NCI-H345 treated with DMSO at 0.1 percent for 48 hours (cell line): ENCODE results near the gene RPP21.
A peak's percentile ranks its signal among the peaks of the same experiment; 100 is the strongest.
"Not testable (repeated sequence)": the region's sequence is repeated elsewhere in the genome, so short reads cannot be mapped to it uniquely, and the experiment has no call there.

ENCODE experiments used
- DNase-seq: peaks from one replicate; lab custom pipeline; 2025; ENCODE audit not compliant: unreplicated experiment; lab: John Stamatoyannopoulos, UW

Gene RPP21

DNA sequence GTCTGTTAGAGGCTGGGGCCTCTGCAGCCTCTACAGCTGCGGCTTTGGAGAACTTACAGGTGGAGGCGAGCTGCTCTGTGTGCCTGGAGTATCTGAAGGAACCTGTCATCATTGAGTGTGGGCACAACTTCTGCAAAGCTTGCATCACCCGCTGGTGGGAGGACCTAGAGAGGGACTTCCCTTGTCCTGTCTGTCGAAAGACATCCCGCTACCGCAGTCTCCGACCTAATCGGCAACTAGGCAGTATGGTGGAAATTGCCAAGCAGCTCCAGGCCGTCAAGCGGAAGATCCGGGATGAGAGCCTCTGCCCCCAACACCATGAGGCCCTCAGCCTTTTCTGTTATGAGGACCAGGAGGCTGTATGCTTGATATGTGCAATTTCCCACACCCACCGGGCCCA is 15.6 kb upstream of the RPP21 start:
- DNase-seq, result no peak

DNA sequence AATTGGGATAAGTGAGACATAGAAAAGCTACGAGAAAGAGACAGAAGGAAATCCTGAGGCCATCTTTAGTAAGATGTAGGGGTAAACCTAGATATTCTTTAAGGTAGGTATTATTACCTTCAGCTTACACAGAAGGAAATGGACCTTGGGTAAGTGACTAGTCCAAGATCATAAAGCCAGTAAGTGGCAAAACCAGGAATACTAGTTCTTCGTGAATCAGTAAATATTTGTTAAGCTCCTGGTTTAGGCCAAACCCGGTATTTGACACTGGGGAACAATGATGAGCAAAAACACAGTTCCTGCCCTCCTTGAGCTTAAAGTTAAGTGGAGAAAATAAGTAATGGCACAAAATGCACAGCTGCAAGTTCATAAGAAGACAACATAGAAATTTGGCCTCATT is 13.0 kb upstream of the RPP21 start:
- DNase-seq, result no peak

DNA sequence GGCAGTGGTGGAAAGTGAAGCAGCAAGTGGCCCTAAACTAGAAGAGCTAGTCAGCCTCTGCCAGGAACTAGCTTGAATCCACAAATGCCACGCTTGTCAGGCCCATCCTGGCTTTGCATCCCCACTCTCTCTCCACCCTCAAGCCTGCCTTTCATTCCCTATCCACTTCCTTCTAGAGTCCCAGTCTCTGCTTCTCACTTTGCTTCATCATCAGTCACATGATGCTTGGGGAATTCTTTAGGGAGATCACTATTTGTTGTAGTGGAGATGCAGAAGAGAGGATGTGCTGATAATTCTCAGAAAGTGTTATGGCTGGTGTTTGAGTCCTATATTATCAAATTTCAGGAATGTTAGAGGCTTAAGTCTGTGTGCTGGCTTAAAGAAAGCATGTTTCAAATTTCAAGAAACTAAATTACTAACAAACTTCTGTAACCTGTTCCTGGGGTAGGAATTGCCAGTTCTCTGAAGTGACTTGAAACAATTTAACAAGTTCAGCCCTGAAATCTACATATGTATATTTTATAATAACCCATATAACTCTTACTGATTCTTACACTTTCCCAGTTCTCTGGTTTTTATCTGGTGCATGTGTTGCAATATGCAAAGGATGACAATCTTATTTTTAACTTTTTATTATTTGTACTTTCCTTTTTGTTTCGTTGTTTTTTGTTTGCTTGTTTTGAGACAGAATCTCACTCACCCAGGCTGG is 10.7 kb upstream of the RPP21 start:
- no peak for DNase-seq

DNA sequence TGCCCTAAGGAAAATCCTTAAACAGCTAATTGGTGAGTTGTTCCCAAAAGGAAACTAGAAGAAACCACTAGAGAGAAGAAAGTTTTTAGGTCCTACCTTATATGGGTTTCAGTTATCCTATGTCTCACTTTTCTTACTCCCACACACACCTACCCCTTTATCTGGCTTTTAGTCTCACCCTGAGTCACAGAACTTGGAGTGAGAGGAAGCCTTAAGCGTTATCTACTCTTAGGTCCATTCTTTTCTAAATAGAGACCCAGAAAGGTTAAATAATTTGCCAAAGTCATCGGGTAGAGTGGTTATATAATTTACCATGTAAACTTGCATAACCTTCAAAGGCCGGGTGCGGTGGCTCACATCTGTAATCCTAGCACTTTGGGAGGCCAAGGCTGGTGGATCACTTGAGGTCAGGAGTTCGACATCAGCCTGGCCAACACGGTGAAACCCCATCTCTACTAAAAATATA is 4.3 kb upstream of the RPP21 start:
- DNase-seq, result no peak

DNA sequence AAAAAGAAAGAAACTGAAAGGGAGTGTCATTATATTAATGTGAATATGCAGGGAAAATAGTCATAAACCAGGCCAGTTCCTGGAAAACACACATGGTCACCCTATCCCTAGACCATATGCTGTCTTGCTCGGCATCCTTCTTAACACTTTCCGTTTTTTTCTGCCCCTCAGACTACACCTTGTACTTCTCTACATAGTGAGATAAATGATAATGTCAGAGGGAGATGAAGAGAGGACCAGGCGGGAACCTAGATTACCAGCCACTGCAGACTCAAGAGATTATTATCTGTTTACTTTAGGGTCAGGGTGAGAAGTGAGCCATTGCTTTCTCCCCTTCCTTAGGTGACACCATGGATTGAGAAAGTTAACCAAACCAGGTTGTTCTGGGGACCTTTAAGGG is 3.7 kb upstream of the RPP21 start:
- no peak for DNase-seq

DNA sequence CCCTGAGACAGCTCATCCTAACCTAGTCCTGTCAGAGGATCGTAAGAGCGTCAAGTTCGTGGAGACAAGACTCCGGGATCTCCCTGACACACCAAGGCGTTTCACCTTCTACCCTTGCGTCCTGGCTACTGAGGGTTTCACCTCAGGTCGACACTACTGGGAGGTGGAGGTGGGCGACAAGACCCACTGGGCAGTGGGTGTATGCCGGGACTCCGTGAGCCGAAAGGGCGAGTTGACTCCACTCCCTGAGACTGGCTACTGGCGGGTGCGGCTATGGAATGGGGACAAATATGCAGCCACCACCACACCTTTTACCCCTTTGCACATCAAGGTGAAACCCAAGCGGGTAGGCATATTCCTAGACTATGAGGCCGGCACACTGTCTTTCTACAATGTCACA is 3.2 kb upstream of the RPP21 start:
- DNase-seq, result no peak

DNA sequence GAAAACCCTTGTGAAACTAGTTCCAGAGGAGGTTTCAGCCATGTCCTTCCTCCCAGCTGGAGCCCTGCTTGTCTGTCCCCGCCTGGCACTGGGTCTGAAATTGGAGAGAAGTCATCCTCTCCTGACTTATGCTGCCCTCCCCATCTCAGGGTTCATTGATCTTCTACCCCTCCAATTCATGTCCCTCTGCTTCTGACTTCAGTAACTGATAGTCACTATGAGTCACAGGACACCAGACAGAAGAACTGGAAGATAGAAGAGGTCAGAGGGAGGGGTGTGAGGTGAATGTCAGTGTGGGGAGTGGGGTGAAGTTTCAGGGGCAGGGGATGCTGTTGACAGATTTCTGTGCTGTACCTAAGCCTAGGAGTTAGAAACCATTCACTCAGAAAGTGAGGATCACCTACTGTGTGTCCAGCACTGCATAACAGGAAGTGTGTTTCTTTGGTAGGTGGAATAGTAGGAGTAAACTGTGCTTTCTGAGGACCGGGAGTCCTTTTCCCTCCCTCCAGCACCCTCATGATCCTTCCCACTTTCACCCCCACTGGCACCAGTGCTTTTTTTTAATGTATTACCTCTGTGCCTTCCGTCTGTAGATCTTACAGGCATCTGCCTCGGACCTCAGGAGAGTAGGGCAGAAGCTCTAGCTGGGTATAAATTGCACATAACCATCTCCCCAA is 627 bp upstream of the RPP21 start:
- DNase-seq, result no peak

DNA sequence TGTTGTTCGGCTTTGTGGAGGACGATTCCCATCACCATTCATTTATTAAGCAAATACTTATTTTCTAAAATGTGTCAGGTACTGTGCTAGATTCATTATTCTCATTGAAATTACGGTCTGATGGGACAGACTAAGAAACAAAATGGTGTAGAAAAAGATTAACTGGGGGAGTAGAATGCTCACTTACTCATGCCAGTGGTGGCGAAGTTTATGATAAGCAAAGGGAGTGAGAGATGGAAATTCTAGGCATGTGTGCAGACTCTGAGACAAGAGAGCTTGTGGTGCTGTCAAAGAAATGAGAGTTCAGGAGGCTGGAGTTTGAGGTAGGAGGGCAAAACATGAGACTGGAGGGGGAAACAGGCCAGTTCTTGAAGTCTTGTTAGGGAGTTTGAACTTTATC is 896 bp downstream of the RPP21 start:
- DNase-seq, result no peak

DNA sequence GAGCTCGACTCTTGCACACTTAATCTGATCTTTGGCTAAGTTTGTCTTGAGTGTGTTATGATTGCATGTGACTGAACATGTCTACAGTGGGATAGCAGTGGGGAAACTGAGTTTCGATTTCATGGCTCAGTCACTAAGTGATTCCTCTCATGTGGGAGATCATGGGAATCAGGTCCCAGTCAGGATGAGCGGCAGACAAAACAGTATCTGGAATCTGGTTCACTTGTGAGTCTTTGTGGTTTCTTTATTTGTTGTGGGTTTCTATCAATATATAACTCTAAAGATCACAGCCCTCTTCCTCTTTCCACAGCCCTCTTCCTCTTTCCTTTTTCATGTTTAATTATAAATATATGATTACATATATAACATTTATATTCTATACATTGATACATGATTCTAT is 4.0 kb downstream of the RPP21 start:
- no peak for DNase-seq

DNA sequence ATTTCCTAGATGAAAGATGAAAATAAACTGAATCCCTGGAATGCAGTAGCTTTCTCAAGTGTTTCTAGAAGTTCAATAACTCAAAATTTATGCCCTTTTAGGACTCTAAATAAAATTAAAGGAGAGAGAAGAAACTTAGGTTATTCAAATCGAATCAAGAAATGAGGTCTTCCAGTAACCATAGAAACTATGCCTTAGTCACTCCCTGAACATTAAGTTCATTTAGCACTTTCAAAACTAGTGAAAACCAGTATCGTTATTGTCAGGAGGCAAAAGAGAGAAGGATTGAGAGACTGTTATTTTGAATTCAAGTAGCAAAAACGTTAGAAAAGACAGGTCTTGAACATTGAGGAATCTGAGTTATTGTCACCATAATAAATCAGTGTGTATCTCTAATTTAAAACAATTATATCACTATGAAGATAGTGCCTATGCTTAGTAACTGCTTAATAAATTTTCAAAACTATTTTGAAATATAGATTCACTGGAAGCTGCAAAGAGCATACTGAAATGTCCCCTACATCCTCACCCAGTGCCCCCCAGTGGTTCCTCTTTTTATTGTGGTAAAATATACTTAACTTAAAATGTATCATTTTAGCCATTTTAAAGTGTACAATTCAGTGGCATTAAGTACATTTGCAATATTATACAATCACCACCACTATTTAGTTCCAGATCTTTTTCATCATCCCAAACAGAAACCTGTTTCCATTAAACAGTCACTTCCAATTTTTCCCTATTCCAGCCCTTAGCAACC is 4.6 kb downstream of the RPP21 start:
- DNase-seq, result no peak

DNA sequence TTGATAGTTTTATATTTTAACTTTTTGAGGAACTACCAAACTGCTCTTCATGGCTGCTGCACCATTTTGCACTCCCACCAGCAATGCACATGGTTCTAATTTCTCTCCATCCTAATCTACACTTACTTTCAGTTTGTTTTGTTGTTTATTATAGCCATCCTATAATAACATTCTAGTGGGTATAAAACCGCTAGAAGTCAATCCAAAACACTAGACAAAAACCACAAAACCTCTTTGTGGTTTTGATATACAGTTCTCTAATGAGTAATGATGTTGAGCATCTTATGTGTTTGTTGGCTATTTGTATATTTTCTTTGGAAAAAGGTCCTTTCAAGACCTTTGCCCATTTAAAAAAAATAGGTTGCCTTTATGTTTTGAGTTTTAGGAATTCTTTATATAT is 5.6 kb downstream of the RPP21 start:
- DNase-seq, result no peak

DNA sequence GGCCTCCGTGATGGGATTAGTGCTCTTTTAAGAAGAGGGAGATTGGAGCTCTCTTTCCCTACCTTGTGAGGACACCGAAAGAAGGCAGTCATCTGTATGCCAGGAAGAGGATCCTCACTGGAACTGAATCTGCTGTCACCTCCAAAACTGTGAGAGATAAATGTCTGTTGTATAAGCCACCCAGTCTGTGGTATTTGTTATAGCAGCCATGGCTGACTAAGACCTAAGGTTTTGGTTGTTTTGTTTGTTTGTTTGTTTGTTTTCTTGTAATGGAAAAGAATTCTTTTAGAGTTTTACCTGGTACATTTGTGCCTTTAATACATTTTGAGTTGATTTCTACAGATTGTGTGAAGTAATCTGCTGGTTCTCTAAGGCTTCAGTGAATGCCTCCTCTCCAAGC is 7.6 kb downstream of the RPP21 start:
- no peak for DNase-seq

DNA sequence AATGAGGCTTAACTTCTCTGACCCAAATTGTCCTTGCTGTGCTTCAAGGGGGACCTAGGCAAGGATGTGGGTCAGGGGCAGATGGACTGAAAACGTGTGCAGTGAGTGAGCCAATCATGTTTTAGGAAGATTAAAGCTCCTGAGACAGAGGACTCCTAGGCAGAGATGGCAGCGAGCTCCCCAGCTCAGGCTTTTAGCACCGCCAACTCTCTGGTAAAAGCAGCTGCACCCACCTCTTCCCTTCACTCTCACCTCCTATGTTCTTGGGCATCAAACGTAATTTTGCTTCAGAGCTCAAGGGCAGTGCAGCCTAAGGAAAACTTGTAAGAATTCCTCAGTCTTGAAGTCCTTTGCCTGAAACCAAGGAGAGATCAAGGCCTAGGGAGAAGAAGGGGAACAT is 10.3 kb downstream of the RPP21 start:
- no peak for DNase-seq

DNA sequence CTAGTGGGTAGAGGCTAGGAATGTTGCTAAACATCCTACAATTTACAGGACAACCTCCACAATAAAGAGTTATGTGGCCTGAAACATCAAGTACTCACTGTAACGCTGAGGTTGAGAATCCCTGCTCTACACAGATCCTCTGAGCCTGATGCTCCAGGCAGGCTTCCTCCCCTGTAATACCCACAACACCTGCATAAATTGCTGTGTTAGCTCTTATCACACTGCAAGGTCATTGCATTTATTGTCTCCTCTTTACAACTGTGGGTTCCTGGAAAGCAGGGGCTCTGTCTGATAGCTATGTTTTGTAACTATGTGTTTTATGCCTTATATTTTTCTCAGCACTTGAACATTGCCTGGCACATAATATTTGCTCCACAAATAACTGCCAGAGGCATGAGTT is 11.6 kb downstream of the RPP21 start:
- DNase-seq, result no peak

DNA sequence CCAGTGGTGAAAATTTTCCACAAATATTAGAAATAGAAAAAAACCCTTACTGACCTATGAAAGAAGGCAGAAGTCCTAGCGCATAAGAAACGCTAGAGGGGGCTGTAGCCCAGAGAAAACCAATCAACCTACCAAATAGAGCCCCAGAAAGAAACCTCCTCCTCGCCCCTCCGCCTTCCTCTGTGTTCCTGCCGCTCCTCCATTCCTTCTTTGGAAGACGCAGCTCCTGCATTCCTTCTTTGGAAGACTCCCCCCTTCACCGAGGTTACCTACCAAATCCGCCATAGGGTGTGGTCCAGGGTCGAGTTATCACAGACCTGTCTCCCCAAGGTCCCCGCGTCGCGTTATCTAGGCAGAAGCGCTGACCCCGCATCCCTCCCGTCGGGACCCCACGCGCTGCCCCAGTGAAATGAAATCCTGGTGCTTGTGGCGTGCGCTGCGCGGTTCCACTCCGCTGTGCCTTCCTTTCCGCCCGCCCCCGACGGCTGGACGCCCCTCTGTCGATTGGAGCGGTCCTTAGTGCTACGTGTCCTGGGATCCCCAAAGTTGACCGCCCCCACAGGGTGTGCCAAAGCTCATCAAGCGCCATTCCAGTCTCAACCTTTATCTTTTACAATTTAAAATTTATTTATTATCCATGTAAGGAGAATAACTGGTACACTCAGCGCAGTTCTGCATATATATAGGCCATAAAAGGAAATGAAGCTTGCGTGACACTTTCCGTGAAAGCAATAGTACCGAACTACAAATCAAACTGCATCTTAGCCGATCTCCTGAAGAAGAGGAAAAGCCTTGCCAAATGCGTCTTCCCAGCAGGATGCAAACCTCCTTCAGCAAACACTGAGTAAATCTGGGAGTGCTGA is 13.0 kb downstream of the RPP21 start:
- DNase-seq, result peak; percentile 51

DNA sequence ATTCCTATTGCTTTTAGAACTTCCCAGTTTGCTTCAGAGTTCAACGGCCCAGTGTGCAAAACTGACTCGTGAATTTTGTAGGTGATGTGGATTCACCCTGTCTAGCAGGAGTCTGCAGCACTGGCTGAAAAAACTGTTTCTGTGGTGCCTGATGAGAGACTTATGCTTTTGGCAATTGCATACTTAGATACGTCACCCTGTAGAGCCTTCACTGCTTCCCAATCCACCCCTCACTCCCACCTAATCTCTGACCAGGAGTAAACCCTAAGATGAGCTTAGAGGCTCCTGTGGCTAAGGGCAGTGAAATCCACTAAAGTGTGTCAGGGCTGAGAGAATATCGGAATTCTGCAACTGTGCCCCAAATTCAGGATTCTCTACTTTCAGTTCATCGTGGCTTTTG is 14.3 kb downstream of the RPP21 start:
- no peak for DNase-seq

DNA sequence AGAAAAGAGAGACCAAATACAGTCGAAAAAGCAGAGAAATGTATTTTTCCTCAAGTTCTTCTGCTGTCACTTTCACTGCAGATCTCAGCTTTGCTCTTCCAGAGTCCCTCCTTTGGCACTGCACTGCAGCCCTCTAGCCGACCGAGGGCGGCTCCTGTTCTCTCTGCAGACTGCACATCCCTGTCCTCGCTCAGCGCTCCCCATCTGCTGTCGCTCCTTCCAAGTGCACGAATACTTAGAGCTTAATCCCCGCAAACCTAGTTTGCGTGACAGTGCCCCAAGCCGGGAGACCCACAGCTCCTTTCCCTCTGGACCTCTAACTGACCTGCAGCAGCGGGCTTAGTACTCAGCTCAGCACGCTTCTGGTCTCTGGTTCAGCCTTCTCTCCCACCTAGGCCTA is 15.2 kb downstream of the RPP21 start:
- DNase-seq, result no peak

DNA sequence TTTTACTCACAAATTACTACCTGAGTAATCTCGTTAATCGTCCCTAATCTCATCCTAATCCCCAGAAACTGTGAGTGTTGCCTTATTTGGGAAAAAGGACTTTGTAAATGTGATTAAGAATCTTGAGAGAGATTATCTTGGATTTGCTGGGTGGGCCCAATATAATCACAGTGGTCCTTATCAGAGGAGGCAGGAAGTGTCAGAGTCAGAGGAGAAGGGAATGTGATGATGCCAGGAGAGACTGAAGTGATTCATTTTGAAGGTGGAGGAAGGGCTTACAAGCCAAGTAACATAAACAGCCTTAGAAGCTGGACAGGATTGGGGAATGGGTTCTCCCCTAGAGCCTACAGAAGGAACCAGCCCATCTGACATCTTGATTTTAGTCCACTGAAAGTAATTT is 16.7 kb downstream of the RPP21 start:
- no peak for DNase-seq

DNA sequence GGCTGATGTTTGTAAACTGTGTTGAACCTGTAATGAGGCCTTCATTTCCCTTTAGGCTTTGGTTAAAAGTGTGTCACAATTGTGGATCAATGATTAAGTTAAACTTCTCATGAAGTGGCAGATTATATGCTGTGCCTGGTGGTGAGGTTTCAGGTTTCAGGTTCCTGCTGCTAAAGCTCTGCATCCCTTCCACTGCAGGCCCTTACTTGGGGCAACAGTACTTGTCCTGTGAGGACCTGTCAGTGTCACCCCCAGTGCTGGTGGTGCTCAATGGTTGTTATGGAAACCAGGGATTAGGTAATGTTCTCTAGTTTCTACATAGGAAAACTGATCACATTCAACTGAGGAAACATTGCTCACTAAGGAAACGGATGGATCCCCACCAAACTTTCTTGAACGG is 18.5 kb downstream of the RPP21 start:
- DNase-seq, result no peak

DNA sequence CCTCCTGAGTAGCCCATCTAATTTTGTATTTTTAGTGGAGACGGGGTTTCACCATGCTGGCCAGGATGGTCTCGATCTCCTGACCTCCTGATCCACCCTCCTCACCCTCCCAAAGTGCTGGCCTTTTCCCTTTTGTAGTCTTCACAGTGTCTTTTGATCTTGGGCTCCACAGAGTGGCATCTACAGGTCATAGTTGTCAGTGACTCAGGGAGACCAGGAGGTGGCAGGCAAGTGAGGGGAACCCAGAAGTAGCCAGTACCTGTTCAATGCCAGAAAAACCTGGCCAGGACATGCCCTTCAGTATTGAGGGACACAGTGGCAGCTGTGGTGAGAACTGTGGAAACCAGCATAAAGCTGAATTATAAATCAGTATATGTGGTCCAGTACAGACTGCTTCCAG is 19.6 kb downstream of the RPP21 start:
- no peak for DNase-seq

DNA sequence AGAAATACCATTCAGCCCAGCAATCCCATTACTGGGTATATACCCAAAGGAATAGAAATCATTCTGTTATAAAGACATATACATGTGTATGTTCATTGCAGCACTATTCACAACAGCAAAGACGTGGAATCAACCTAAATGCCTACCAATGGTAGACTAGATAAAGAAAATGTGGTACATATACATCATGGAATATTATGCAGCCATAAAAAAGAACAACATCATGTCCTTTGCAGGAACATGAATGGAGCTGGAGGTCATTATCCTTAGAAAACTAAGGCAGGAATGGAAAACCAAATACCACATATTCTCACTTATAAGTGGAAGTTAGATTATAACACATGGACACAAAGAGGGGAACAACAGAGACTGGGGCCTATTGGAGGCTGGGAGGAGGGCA is 24.3 kb downstream of the RPP21 start:
- DNase-seq, result not testable (repeated sequence)
